Measurements from ENCODE around the gene P3H3.

DNA sequence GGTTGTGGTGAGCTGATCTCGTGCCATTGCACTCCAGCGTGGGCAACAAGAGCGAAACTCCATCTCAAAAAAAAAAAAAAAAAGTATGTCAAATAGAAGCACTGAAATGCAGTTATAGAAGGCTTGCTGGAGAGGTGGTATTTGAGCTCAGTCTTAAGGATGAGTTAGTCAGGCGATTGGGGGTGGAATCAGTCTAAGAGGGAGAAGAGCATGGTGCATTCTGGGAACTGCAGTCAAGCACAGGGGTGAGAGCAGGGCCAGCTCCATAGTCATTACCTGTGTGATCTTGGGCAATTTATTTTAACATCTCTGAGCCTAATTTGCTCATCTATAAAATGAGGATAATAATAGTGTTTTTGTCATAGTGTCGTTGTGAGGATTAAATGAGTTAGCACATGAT lies 6.7 kb downstream of the P3H3 start:
- TF ChIP-seq, protein P1, sequence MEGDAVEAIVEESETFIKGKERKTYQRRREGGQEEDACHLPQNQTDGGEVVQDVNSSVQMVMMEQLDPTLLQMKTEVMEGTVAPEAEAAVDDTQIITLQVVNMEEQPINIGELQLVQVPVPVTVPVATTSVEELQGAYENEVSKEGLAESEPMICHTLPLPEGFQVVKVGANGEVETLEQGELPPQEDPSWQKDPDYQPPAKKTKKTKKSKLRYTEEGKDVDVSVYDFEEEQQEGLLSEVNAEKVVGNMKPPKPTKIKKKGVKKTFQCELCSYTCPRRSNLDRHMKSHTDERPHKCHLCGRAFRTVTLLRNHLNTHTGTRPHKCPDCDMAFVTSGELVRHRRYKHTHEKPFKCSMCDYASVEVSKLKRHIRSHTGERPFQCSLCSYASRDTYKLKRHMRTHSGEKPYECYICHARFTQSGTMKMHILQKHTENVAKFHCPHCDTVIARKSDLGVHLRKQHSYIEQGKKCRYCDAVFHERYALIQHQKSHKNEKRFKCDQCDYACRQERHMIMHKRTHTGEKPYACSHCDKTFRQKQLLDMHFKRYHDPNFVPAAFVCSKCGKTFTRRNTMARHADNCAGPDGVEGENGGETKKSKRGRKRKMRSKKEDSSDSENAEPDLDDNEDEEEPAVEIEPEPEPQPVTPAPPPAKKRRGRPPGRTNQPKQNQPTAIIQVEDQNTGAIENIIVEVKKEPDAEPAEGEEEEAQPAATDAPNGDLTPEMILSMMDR (conservative IDR thresholded peaks at IDR 0.05 in 1 of 2, IDR thresholded peaks at IDR 0.05 in 1 of 2; ENCODE audit: extremely low read depth in 1 of 2, insufficient read depth in 1 of 2, low read depth in 1 of 2, low read length in 2 of 2): no peak
- no peak for TF ChIP-seq EZH2 (IDR thresholded peaks at IDR 0.05; ENCODE audit: borderline replicate concordance, low read length)
